Activated T-helper 17 cell treated with anti-CD3 and anti-CD28 coated beads, Interleukin-2, amount 50 U/mL, for 72 hours (primary cell): ENCODE measurements around the gene REEP1. TPM values are rescaled to one million over a fixed set of nuclear protein-coding genes. Genes with fewer than 3 reads are reported as not detected.
A peak's percentile ranks its signal among the peaks of the same experiment; 100 is the strongest.

ENCODE experiments used
- ATAC-seq: fragments of 150-1000 bp; cut with Tn5 transposase; replicated peaks from 2 replicates; pipeline ENCODE4 v1.10.0; 2021; ENCODE audit warnings: mild to moderate bottlenecking, moderate library complexity
- H3K27ac Mint-ChIP-seq: one replicate; pipeline ENCODE4 v1.8.0; 2022; ENCODE audit warnings: mixed read lengths
- H3K27me3 Mint-ChIP-seq: one replicate; pipeline ENCODE4 v1.8.0; 2022; ENCODE audit warnings: mixed read lengths
- H3K36me3 Mint-ChIP-seq: one replicate; pipeline ENCODE4 v1.8.0; 2022; ENCODE audit warnings: low read depth, mild to moderate bottlenecking, mixed read lengths
- H3K4me1 Mint-ChIP-seq: one replicate; pipeline ENCODE4 v1.8.0; 2022; ENCODE audit warnings: mixed read lengths
- H3K4me3 Mint-ChIP-seq: one replicate; pipeline ENCODE4 v1.8.0; 2022; ENCODE audit warnings: mild to moderate bottlenecking, mixed read lengths
- H3K9me3 Mint-ChIP-seq: one replicate; pipeline ENCODE4 v1.8.0; 2022; ENCODE audit warnings: mixed read lengths
- total RNA-seq, 2 donors: library from RNA; stranded (reverse); gene quantifications; one replicate each; pipeline ENCODE4 v1.2.3, GENCODE V29; 2022

The REEP1 gene, protein sequence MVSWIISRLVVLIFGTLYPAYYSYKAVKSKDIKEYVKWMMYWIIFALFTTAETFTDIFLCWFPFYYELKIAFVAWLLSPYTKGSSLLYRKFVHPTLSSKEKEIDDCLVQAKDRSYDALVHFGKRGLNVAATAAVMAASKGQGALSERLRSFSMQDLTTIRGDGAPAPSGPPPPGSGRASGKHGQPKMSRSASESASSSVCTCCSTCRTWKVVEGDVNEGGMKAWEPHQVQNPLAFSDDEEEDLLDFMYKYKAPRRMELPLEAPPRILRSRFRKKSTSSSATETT
- under 1 TPM; 0.11 to 0.26 TPM for total RNA-seq

DNA sequence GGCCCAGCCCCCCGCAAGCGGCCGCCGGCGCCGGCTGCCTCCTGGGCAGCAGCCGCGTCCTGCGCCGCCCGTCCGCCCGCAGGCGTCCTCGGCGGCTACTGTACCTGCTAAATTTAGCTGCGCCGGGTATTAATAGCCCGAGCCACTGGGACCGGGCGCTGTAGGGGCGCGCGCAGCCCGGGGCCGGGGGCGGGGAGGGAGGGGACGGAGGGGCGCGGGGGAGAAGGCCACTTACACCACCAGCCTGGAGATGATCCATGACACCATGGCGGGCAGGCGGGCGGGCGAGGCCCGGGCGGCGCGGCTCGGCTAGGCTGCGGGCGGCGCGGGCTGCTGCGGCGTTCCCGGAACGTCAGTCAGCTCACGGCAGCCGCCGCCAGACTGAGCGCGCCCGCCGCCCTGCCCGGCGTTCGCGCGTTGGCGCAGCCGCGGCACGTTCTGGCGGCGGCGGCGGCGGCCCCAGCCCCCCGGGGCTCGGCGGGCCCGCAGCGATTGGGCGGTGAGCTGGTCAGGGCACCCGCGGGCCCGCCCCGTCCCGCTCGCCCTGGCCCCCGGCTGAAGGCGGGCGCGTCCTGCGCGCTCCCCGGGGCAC lies at the start of gene REEP1:
REEP1 (minus strand) TSS at position 383 of the 592 bp plus-strand sequence; CDS start at position 267, 116 bp downstream.
- Mint-ChIP-seq H3K36me3 (peaks cover 8% of the 10 kb centered on the region), H3K4me3 (peak within 1 kb of the TSS; percentile 75), H3K27ac (no peak within 1 kb of the TSS), H3K4me1 (peaks cover 7% of the 10 kb centered on the region), H3K9me3 (peaks cover 9% of the 10 kb centered on the region), H3K27me3 (peaks cover 54% of the 10 kb centered on the region)
- ATAC-seq: peak; percentile 64

DNA sequence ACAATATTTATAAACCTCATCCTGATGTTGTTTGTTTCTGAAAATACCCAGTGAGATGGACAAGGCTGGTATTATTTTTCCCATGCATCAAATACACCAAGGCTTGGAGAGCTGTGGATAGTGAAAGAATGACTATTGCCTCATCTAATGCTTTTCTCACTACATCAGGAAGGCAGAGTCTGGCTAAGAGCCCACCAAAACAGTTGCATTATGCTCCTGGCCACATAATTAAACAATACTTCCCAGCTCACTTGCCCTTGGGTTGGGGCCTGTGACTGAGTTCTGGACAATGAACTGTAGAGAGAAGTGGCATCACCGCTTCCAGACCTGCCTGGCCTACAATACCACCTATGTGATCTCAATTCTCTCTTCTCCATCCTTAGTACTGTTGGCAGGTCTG lies 46.4 kb upstream of the REEP1 start:
- no peak for ATAC-seq
- H3K27ac Mint-ChIP-seq: no peak overlapping the region
- H3K36me3 Mint-ChIP-seq: no peaks in the 10 kb centered on the region
- no peaks in the 10 kb centered on the region for H3K27me3 Mint-ChIP-seq
- H3K4me1 Mint-ChIP-seq: no peaks in the 10 kb centered on the region
- no peak overlapping the region for H3K4me3 Mint-ChIP-seq
- H3K9me3 Mint-ChIP-seq: no peaks in the 10 kb centered on the region

DNA sequence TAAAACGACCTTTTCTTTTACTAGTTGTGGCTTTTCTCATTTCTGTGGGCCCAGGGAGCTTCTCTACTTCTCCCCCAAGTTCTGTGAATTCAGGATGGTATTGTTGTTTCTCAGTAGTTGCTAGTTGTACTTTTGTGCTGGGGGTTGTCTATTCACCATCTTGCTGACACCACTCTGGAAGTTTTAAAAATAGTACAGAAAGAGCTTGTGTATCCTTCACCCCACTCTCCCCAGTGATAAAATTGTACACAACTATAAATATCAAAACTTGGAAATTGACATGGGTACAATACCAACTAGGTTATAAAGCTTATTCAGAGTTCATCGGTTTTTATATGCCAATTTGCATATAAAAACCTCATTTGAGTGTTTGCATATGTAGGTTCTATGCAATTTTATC lies 45.3 kb upstream of the REEP1 start:
- Mint-ChIP-seq H3K36me3 (no peaks in the 10 kb centered on the region), H3K27ac (no peak overlapping the region), H3K9me3 (no peaks in the 10 kb centered on the region), H3K27me3 (no peaks in the 10 kb centered on the region), H3K4me3 (no peak overlapping the region), H3K4me1 (no peaks in the 10 kb centered on the region)
- ATAC-seq: no peak

DNA sequence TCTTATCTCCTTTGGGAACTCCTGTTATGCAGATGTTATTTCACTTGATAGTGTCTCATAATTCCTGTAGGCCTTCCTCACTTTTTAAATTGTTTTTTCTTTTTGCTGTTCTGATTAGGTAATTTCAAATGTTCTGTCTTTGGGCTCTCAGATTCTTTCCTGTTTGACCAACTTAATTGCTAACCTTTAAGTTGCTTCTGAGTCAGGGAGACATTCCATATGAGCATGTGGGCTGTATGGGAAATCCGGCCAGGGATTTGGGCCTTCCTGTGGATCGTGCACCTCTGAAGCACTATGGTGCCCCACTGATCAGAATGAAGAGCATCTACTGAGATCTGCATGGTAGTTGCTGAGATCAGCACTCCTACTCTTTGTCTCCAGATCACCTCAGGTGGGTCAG lies 44.7 kb upstream of the REEP1 start:
- H3K9me3 Mint-ChIP-seq: peaks cover 2% of the 10 kb centered on the region
- no peaks in the 10 kb centered on the region for H3K36me3 Mint-ChIP-seq
- ATAC-seq: no peak
- H3K4me1 Mint-ChIP-seq: no peaks in the 10 kb centered on the region
- H3K27me3 Mint-ChIP-seq: no peaks in the 10 kb centered on the region
- H3K27ac Mint-ChIP-seq: no peak overlapping the region
- H3K4me3 Mint-ChIP-seq: no peak overlapping the region

DNA sequence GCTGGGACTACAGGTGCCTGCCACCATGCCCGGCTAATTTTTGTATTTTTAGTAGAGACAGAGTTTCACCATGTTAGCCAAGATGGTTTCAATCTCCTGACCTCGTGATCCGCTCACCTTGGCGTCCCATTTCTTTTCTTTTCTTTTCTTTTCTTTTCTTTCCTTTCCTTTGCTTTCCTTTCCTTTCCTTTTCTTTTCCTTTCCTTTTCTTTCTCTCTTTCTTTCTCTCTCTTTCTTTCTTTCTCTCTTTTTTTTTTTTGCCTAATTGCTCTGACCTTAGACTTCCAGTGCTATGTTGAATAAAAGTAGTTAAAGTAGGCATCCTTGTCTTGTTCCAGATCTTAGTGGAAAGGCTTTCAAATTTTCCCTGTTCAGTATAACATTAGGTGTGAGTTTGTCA lies 41.0 kb upstream of the REEP1 start:
- no peak for ATAC-seq
- H3K4me3 Mint-ChIP-seq: no peak overlapping the region
- peaks cover 4% of the 10 kb centered on the region for H3K9me3 Mint-ChIP-seq
- no peak overlapping the region for H3K27ac Mint-ChIP-seq
- no peaks in the 10 kb centered on the region for H3K4me1 Mint-ChIP-seq
- H3K27me3 Mint-ChIP-seq: no peaks in the 10 kb centered on the region
- no peaks in the 10 kb centered on the region for H3K36me3 Mint-ChIP-seq

DNA sequence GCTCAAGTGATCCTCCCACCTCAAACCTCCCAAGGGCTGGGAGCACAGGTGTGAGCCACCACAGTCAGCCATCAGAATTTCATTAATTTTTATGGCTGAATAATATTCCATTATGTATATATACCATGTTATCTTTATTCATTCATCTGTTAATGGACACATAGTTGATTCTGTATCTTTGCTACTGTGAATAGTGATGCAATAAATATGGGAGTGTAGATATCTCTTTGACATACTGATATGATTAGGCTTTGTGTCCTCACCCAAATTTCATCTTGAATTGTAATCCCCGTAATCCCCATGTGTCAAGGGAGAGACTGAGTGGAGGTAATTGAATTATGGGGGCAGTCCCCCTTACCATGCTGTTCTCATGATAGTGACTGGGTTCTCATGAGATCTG lies 38.2 kb upstream of the REEP1 start:
- H3K36me3 Mint-ChIP-seq: no peaks in the 10 kb centered on the region
- no peak overlapping the region for H3K27ac Mint-ChIP-seq
- H3K9me3 Mint-ChIP-seq: peaks cover 4% of the 10 kb centered on the region
- no peak overlapping the region for H3K4me3 Mint-ChIP-seq
- H3K27me3 Mint-ChIP-seq: no peaks in the 10 kb centered on the region
- peaks cover 18% of the 10 kb centered on the region for H3K4me1 Mint-ChIP-seq
- ATAC-seq: no peak

DNA sequence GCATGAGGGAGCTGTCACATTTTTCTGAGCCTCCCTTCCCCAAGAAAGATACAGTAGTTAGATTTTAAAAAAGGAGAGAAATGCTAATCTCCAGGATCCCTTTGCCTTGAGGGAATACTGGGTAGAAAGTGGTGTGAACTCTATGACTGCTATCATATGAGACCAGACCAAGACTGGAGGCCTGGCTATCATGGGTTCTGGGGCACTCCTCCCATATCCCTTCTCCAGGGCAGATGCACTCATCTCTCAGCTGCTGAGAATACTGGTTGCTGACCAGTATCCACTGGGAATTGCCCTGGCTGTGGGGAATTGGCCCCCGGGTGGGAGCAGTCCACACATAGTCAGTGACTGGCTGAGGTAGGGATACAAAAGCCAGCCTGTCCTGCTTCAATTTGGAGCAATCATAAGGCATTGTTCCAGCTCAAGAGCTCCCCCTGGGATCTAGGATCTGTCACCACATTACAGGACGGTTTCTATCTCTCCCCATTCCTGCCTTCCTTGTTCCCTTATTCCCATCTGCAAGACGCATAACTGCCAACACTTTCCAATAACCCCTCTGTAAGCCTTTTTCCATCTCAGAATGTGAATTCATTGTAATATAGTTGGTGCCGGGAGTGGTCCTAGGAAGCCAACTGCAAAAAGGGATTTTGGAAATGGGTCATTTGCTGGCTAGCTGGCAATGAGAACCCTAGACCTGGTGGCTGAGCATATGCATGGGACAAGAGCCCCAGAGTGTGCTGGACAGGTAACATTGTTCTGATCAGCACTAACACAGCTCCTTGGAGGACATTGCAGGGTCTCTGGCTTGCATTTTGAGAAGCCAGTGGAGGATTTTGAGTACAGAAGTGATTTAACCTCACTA lies 35.4 kb upstream of the REEP1 start:
- no peaks in the 10 kb centered on the region for H3K27me3 Mint-ChIP-seq
- peaks cover 4% of the 10 kb centered on the region for H3K9me3 Mint-ChIP-seq
- H3K4me1 Mint-ChIP-seq: peaks cover 25% of the 10 kb centered on the region
- no peaks in the 10 kb centered on the region for H3K36me3 Mint-ChIP-seq
- no peak overlapping the region for H3K4me3 Mint-ChIP-seq
- ATAC-seq: no peak
- H3K27ac Mint-ChIP-seq: peak overlapping the region; percentile 86

DNA sequence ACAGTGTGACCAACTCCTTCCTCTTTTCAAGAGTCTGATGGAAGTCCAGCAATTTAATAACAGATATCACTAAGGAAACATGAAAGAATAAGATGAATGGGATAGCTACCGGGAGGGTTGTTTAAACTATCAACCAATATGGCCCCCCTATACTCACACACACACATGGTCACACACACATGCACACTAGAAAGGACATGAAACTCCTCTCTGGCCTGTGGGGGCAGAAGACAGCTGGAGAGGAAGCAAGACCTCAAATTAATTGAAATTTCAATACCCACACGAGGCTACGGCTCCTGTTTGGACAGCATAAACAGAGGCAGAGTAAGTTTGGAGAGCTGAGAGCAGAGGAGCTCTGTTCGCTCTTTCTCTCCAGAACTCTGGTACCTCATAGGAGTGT lies 34.7 kb upstream of the REEP1 start:
- H3K36me3 Mint-ChIP-seq: no peaks in the 10 kb centered on the region
- H3K4me3 Mint-ChIP-seq: peak overlapping the region; percentile 68
- H3K9me3 Mint-ChIP-seq: peaks cover 3% of the 10 kb centered on the region
- no peak for ATAC-seq
- H3K27ac Mint-ChIP-seq: peak overlapping the region; percentile 86
- H3K4me1 Mint-ChIP-seq: peaks cover 28% of the 10 kb centered on the region
- no peaks in the 10 kb centered on the region for H3K27me3 Mint-ChIP-seq

DNA sequence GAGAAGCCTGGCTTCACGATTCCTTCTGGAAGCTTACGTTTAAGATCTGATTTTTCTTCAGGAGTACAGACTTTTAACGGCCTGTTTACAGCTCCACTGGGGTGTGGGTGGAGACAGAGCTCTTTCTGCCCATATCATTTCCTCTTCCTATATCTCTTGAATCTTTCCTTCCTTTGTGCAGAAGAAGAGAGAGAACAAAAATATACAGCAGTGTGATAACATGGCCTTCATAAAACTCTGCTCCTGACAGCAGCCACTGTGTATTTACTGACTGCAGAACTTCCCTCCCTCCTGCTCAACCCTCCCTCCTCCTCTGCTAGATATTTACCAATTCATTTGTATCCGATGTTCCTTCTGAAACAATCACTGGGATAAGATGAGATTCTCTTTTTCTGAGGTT lies 34.1 kb upstream of the REEP1 start:
- Mint-ChIP-seq H3K4me3 (peak overlapping the region; percentile 68), H3K36me3 (no peaks in the 10 kb centered on the region)
- ATAC-seq: no peak

DNA sequence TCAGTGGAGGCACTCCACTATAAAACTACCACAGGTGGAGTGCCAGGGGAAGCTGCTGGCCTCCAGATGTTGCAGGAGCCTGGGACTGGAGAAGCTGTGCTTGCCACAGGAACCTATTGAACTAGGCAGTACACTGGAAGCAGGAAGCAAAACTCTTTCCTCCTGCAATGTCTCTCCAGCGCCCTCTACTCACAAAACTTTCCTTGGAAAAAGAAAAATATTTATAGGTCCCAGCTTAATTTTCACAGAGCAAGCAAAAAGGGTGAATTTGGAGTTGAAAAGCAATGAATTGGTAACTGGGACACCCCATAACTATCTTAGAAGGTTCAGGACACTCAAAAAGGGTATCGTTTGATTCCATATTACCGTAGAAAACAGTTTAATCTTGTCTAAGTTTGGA lies 33.2 kb upstream of the REEP1 start:
- H3K36me3 Mint-ChIP-seq: no peaks in the 10 kb centered on the region
- no peak for ATAC-seq
- H3K27ac Mint-ChIP-seq: no peak overlapping the region
- no peaks in the 10 kb centered on the region for H3K9me3 Mint-ChIP-seq
- H3K4me1 Mint-ChIP-seq: peaks cover 28% of the 10 kb centered on the region
- H3K4me3 Mint-ChIP-seq: no peak overlapping the region
- H3K27me3 Mint-ChIP-seq: no peaks in the 10 kb centered on the region

More for the DNA sequence above, 34.1 kb upstream of the REEP1 start:
- Mint-ChIP-seq H3K4me1 (peaks cover 28% of the 10 kb centered on the region), H3K9me3 (no peaks in the 10 kb centered on the region), H3K27me3 (no peaks in the 10 kb centered on the region), H3K27ac (peak overlapping the region; percentile 86)

DNA sequence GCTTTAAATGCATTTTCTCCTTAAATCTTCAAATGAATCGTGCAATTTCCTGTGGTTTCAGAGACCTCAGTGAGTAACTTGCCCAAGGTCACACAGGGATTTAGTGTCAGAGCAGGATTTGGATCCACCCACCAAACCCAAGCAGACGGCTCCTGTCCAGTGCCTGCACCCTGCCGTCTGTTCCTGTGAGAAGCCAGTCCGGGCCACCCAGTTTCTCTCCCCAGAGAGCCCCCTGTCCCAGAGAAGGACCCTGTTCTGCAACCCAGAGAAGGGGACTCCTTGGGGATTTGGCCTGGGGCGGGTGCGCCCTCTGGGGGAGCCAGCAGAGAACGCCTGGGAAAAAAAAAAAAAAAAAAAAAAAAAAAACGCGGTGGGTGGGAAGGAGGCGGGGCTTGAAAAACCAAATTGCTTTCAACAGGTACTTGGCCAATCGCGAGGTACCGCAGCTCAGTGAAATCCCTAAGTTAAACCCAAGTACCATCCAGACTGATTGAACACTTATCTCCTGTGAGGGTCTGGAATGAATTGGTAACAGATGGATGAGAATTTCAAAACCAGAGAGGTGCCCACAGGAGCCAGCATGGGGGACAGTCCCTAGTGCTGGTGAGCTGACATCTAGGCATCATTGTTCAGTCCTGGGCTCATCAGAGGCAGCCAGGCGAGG lies 30.9 kb upstream of the REEP1 start:
- Mint-ChIP-seq H3K4me1 (peaks cover 28% of the 10 kb centered on the region), H3K27me3 (no peaks in the 10 kb centered on the region), H3K4me3 (peak overlapping the region; percentile 70), H3K36me3 (no peaks in the 10 kb centered on the region), H3K27ac (peak overlapping the region; percentile 60), H3K9me3 (no peaks in the 10 kb centered on the region)
- peak; percentile 82 for ATAC-seq

DNA sequence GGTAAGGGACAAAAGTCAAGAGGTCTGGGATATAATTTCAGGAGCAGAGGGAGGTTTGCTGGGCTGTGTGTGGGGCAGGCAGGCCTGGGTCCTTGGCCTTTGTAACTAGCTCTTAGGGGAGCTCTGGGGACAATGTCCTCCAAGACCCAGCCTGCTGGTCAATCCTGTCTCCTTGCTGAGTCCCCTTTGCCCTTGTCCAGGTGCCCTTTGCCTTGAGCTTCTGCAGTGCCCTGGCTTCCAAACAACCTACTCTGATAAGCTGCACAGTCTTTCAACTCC lies 30.0 kb upstream of the REEP1 start:
- no peaks in the 10 kb centered on the region for H3K27me3 Mint-ChIP-seq
- no peak overlapping the region for H3K4me3 Mint-ChIP-seq
- no peaks in the 10 kb centered on the region for H3K9me3 Mint-ChIP-seq
- H3K27ac Mint-ChIP-seq: no peak overlapping the region
- H3K4me1 Mint-ChIP-seq: peaks cover 21% of the 10 kb centered on the region
- H3K36me3 Mint-ChIP-seq: no peaks in the 10 kb centered on the region
- ATAC-seq: no peak

DNA sequence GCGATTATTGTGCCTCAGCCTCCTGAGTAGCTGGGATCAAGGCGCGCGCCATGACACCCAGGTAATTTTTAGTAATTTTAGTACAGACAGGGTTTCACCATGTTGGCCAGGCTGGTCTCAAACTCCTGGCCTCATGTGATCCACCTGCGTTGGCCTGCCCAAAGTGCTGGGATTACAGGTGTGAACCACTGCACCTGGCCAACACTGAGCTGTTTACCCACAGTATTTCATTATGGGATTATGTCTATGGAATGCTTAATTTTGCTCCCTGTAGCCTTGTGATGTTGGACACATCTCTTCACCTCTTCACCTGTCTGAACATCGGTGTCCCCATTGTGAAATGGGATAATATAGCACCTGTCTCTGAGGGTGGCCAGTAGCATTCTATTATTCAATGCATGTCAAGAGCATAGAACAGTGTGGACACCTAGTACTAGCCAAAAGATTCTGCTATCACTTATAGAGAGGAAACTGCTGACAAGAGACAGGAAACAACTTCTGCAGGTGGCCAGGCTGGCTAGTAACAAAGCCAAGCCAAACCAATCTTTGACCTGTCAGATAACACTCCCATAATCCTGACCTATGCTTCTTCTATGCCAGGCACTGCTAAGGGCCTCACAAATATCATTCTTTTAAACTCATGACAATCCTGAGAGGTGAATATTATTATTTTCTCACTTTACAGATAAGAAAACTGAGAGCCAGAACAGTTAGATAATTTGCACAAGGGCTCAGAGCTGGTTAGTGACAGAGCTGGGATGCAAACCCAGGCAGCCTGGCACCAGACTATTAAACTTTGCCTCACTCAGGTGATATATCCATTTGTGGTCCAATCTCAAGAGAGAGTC lies 29.4 kb upstream of the REEP1 start:
- peaks cover 17% of the 10 kb centered on the region for H3K4me1 Mint-ChIP-seq
- no peaks in the 10 kb centered on the region for H3K27me3 Mint-ChIP-seq
- H3K27ac Mint-ChIP-seq: no peak overlapping the region
- H3K9me3 Mint-ChIP-seq: no peaks in the 10 kb centered on the region
- no peak for ATAC-seq
- H3K36me3 Mint-ChIP-seq: no peaks in the 10 kb centered on the region
- no peak overlapping the region for H3K4me3 Mint-ChIP-seq

DNA sequence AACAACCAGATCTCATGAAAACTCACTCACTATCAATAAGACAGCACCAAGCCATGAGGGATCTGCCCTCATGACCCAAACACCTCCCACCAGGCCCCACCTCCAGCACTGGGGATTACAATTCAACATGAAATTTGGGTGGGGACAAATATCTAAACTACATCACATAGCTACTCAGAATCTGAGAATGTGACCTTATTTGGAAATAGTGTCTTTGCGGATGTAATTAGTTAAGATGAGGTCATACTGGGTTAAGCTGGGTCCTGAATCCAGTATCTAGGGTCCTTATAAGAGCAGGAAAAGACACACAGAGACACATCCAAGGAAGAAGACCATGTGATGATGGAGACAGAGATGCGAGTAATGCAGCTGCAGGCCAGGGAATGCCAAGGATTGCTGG lies 27.5 kb upstream of the REEP1 start:
- Mint-ChIP-seq H3K27me3 (no peaks in the 10 kb centered on the region), H3K27ac (no peak overlapping the region), H3K36me3 (no peaks in the 10 kb centered on the region), H3K9me3 (no peaks in the 10 kb centered on the region), H3K4me1 (peaks cover 10% of the 10 kb centered on the region), H3K4me3 (no peak overlapping the region)
- ATAC-seq: no peak
